Motor neuron (in vitro differentiated cells): Measurements from ENCODE around the gene SLCO3A1. TPM values are rescaled to one million over a fixed set of nuclear protein-coding genes. Genes with fewer than 3 reads are reported as not detected.

Experiments used
- ATAC-seq, 8 experiments: fragments of 200-7000 bp; cut with Tn5 transposase; replicated peaks in 6 of 8; 2 replicates each; pipeline ENCODE4 v1.8.0; 2021; ENCODE audit warnings: mild to moderate bottlenecking in 8 of 8, moderate library complexity in 8 of 8
- H3K27ac ChIP-seq, 2 donors: fragments of 250-450 bp; sonication (Bioruptor Pico); 2 replicates each; pipeline ENCODE4 v1.9.0; 2021; ENCODE audit warnings: antibody characterized with exemption in 2 of 2, mild to moderate bottlenecking in 2 of 2, moderate library complexity in 1 of 2
- H3K4me1 ChIP-seq, 2 donors: fragments of 250-450 bp; sonication (Bioruptor Pico); replicated peaks in 1 of 2; 2 replicates each; pipeline ENCODE4 v1.6.1; 2021; ENCODE audit warnings: antibody characterized with exemption in 2 of 2, mild to moderate bottlenecking in 2 of 2, moderate library complexity in 1 of 2
- H3K4me3 ChIP-seq, 5 donors: fragments of 250-450 bp; sonication (Bioruptor Pico); 2 replicates each; pipeline ENCODE4 v1.9.0; 2021; ENCODE audit warnings: antibody characterized with exemption in 5 of 5, mild to moderate bottlenecking in 5 of 5, moderate library complexity in 4 of 5
- WGBS, 10 experiments: fragments of 450-650 bp; shearing (Covaris generic); methylation state at CpG; one replicate each; pipeline ENCODE4 v1.0.0; 2022; 5-methylcytosine and 5-hydroxymethylcytosine counted together
- in situ Hi-C, 9 experiments: fragments of 400-800 bp; cut with MboI; loops; one replicate each; pipeline ENCODE4 v1.15.0; 2021; ENCODE audit warnings: low sequenced_read_pairs in 9 of 9, low pct_unique_long_range_greater_than_20kb in 2 of 9; ENCODE audit not compliant: unreplicated experiment in 9 of 9
- total RNA-seq, 8 experiments: library from RNA; unstranded; fragments of 300-600 nt; gene quantifications; 2 replicates each; pipeline versions ENCODE4 v1.2.3 to v1.2.4, GENCODE V29; 2022

SLCO3A1 gene
- total RNA-seq, 8 experiments from 2014 or later = 2.2 to 19.6 (median 4.9) TPM

- WGBS, 10 experiments = 20 to 100% (median 82%) methylated on average over 1 to 8 of the region's 17 CpGs; no CpG with 5 or more reads in 1 of the 10 experiments
- Histone ChIP-seq H3K4me1 (peaks cover 13 to 15% of the 10 kb centered on the region in 2 donors), H3K27ac (peak overlapping the region; percentile 15 to 72), H3K4me3 (no peak overlapping the region)
- in situ Hi-C loops = no loop called here
- ATAC-seq = peak in 5 of 8 experiments; percentile 90 to 95 (median 94)
These were observed 279.7 kb downstream of the SLCO3A1 start for GRCh38 chr15:92132982-92133755.

DNA sequence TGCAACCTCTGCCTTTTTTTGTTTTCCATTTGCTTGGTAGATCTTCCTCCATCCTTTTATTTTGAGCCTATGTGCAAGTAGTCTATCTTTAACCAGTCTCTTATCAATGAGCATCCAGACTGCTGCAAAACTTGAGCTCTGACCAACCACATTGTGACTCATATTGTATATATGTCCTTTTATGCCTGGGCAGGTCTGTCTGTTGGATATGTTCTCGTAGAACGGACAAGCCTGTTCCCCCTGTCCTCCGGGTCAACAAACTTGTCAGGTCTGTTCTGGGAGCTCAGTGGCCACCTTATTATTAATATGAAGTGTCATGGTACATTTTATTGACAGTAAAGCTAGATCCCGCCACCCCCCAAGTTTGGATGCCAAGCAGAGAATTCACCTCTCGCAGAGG, 287.3 kb downstream of the SLCO3A1 start:
- ATAC-seq = no peak
- in situ Hi-C loops = no loop called here
- peaks cover 0 to 2% of the 10 kb centered on the region in 2 donors for H3K4me1 ChIP-seq
- no peak overlapping the region for H3K27ac ChIP-seq
- 74 to 100% (median 90%) methylated on average over 1 to 5 of the region's 5 CpGs; no CpG with 5 or more reads in 1 of the 10 experiments for WGBS, 10 experiments
- H3K4me3 ChIP-seq = no peak overlapping the region

DNA sequence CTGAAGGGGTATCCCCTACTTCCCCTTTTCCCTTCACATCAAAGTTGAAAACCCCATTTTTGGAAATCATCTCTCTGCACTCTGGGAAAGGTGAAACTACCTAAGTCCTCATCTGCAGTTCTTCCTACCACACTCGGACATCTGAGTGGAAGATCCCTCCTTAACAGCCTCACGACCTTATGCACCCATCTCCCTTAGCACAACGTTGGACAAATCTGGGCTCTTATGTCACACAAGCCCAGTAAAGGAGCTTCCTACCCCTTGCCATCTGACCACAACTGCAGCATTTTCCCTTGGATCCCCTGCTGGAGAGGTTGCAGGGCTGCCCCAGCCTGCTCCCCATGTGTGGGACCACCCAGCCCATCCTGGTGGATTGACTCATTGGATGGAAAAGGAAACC, 288.1 kb downstream of the SLCO3A1 start:
- in situ Hi-C loops = no loop called here
- WGBS, 10 experiments = 83 to 100% (median 92%) methylated on average over 1 to 3 of the region's 3 CpGs; no CpG with 5 or more reads in 5 of the 10 experiments
- Histone ChIP-seq H3K4me1 (peaks cover 6 to 10% of the 10 kb centered on the region in 2 donors), H3K27ac (no peak overlapping the region), H3K4me3 (no peak overlapping the region)
- no peak for ATAC-seq

DNA sequence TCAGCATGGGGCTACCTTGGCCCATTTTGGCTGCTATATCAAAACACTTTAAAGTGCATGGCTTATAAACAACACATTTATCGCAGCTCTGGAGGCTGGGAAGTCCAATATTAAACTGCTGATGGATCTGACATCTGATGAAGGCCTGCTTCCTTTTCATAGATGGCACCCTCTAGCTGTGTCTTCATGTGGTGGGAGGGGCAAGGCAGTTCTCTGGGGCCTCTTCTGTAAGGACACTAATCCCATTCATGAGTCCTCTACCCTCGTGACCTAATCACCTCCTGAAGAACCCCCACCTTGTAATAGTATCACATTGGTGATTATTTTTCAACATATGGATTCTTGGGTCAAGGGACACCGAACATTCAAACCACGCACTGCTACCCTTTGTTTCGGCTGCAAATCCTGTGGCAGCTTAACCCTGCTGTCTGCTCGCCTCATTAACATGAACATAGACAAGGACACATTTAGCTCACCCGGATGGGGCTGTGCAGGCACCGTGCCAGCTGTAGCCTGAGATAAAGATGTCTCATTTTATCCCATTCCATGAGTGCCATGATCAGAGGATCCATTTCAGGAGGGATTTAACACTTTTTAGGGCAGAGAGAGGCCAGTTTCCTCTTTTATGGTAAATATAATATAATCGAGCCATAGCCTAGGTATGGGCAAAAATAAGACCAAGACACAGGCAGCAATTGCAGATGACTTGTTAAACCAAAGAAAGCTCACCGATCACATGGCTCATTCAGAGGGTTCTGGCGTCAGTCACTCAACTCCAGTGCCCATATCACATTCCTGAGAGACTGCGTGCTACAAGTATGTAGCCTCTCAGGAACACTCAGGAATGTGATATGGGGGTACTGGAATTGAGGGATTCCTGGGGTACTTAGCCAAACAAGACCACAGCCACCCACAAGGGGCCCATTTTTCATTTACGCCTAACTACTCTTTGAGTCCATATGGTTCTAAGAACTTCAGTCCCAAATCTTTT, 289.0 kb downstream of the SLCO3A1 start:
- Histone ChIP-seq H3K4me1 (peaks cover 15 to 16% of the 10 kb centered on the region in 2 donors), H3K27ac (no peak overlapping the region), H3K4me3 (no peak overlapping the region)
- ATAC-seq = no peak
- in situ Hi-C loops = no loop called here
- 54 to 100% (median 87%) methylated on average over 1 to 10 of the region's 13 CpGs; no CpG with 5 or more reads in 2 of the 10 experiments for WGBS, 10 experiments

DNA sequence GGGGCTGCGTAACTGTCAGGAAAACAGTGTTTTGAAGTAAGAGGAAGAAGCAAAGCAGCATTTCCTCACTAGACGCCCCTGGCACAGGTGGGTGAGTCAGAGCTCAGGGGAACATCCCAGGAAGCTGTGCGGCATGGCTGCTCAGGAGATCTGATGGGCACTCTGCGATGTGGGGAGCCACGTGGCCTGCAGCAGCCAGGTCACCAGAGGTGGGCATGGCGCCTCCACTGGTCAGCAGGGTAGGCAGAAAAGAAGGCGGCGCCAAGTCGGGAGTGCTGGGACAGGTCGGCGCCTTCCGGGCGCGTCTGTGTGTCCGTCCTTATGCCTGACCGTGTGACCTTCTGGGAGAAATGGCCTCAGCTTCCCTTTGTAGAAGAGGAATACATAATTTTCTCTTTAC, 290.3 kb downstream of the SLCO3A1 start:
- Histone ChIP-seq H3K4me1 (peaks cover 15 to 16% of the 10 kb centered on the region in 2 donors), H3K27ac (no peak overlapping the region), H3K4me3 (no peak overlapping the region)
- WGBS, 10 experiments = 93 to 100% (median 96%) methylated on average over 1 to 13 of the region's 16 CpGs; no CpG with 5 or more reads in 6 of the 10 experiments
- no peak for ATAC-seq
- in situ Hi-C loops = no loop called here

- no peak overlapping the region for H3K27ac ChIP-seq
- WGBS, 10 experiments = 33 to 91% (median 64%) methylated on average over 1 to 13 of the region's 14 CpGs
- H3K4me1 ChIP-seq = peaks cover 15 to 16% of the 10 kb centered on the region in 2 donors
- peak in 4 of 8 experiments; percentile 12 to 83 (median 62) for ATAC-seq
- in situ Hi-C loops = no loop called here
- H3K4me3 ChIP-seq = no peak overlapping the region
These were observed 293.1 kb downstream of the SLCO3A1 start for GRCh38 chr15:92146511-92147150.

DNA sequence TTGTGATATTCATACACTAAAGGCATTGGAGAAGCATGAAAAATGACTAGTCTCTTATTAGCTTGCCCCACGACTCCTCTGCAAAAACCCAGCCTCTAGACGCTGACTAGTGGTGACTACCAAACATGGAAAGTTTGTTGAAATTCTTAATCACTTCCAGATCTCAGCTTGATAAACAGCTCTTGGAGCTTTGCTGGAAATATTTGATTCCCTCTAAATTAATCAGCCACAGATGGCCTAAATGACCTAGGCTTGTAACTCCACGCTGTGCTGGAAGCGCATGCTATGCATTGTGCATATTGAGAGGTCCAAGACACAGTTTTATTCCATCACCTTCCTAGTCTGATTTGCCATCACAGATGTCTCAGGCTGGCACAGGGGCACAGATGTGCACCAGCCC, 295.5 kb downstream of the SLCO3A1 start:
- H3K4me3 ChIP-seq = no peak overlapping the region
- WGBS, 10 experiments = 0 to 95% (median 43%) methylated on average over 1 to 4 of the region's 4 CpGs; no CpG with 5 or more reads in 2 of the 10 experiments
- peak in 3 of 8 experiments; percentile 44 to 76 (median 69) for ATAC-seq
- in situ Hi-C loops = no loop called here
- H3K27ac ChIP-seq = no peak overlapping the region
- peaks cover 15 to 16% of the 10 kb centered on the region in 2 donors for H3K4me1 ChIP-seq

DNA sequence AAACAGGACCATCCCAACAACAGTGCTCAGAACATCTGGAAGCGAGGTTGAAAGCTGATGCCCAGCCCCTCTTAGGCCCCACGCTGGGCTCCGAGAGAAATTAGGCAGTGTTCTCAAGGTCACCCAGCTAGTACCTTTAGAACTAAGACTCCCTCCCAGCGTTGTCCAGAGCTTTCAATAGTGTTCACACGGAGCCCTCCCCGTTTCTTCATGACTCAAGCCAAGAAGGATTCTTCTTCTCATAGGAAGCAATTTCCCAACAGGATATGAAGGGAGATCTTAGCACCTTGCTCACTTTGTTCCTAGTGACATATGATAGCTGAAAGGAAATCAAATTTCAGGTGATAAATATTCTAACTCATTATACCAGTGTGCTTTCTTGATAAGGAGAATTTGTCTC, 296.0 kb downstream of the SLCO3A1 start:
- no peak overlapping the region for H3K27ac ChIP-seq
- H3K4me3 ChIP-seq = no peak overlapping the region
- in situ Hi-C loops = no loop called here
- peak in 2 of 8 experiments; percentile 49 to 51 for ATAC-seq
- H3K4me1 ChIP-seq = peaks cover 15 to 16% of the 10 kb centered on the region in 2 donors
- WGBS, 10 experiments = 11 to 100% (median 92%) methylated on average over 1 to 6 of the region's 6 CpGs; no CpG with 5 or more reads in 5 of the 10 experiments

GRCh38 chr15:92151168-92151567, 297.7 kb downstream of the SLCO3A1 start:
- peaks cover 10 to 14% of the 10 kb centered on the region in 2 donors for H3K4me1 ChIP-seq
- WGBS, 10 experiments = 81 to 100% (median 93%) methylated on average over 1 to 8 of the region's 8 CpGs
- no peak overlapping the region for H3K4me3 ChIP-seq
- no peak overlapping the region for H3K27ac ChIP-seq
- no peak for ATAC-seq
- in situ Hi-C loops = no loop called here

DNA sequence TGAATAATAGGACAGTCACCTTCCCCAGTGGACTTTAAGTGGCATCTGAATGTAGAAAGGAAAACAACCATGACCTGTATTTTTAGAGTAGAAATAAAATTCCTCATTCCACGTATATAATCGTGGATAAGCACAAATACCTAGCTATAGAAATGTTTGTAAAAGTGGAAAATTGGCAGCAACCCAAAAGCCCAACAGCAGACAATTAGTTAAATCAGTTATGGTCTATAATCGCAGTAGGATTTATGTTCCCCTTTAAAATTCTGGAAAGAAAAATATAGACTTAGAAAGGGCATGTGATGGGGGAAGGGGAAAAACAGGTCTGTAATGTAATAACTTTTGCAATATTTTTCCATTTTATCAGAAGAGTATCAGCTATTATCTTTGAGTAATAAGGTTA, 298.2 kb downstream of the SLCO3A1 start:
- in situ Hi-C loops = no loop called here
- H3K4me1 ChIP-seq = peaks cover 4 to 8% of the 10 kb centered on the region in 2 donors
- no peak overlapping the region for H3K4me3 ChIP-seq
- WGBS, 10 experiments = 52 to 88% (median 75%) methylated on average over 1 to 3 of the region's 3 CpGs
- no peak overlapping the region for H3K27ac ChIP-seq
- ATAC-seq = no peak

GRCh38 chr15:92152983-92153382, 299.5 kb downstream of the SLCO3A1 start:
- H3K4me1 ChIP-seq = no peaks in the 10 kb centered on the region
- H3K27ac ChIP-seq = no peak overlapping the region
- no peak for ATAC-seq
- in situ Hi-C loops = no loop called here
- H3K4me3 ChIP-seq = no peak overlapping the region
- WGBS, 10 experiments = 89 to 100% (median 100%) methylated on average over 1 of the region's 1 CpG

GRCh38 chr15:92153620-92154019, 300.1 kb downstream of the SLCO3A1 start:
- in situ Hi-C loops = no loop called here
- WGBS, 10 experiments = 30 to 100% (median 93%) methylated on average over 1 to 2 of the region's 3 CpGs; no CpG with 5 or more reads in 6 of the 10 experiments
- ATAC-seq = no peak
- H3K27ac ChIP-seq = no peak overlapping the region
- no peak overlapping the region for H3K4me3 ChIP-seq
- H3K4me1 ChIP-seq = no peaks in the 10 kb centered on the region
